Activated CD8-positive, alpha-beta T cell treated with anti-CD3 and anti-CD28 coated beads for 36 hours (primary cell): Measurements from ENCODE around the gene PARD6G. TPM values are rescaled to one million over a fixed set of nuclear protein-coding genes. Genes with fewer than 3 reads are reported as not detected.

Experiments used
- ATAC-seq: fragments of 200-7000 bp; cut with Tn5 transposase; one replicate; pipeline ENCODE4 v1.10.0; 2021; ENCODE audit warnings: mild to moderate bottlenecking, moderate library complexity
- CTCF ChIA-PET: fragments of 350-600 bp; sonication (Branson Sonifier 250); formaldehyde crosslinking; loops from one replicate; lab custom pipeline; 2021; ENCODE audit warnings: antibody characterized with exemption; lab: Charles Lee
- POLR2A ChIA-PET: fragments of 350-600 bp; sonication (Branson Sonifier 250); formaldehyde crosslinking; loops from one replicate; lab custom pipeline; 2021; ENCODE audit warnings: antibody characterized with exemption; lab: Charles Lee
- DNase-seq: peaks from one replicate; pipeline ENCODE4 v3.0.0-alpha.2; 2020
- H3K27ac Mint-ChIP-seq: one replicate; pipeline ENCODE4 v1.8.0; 2021; ENCODE audit warnings: mild to moderate bottlenecking, mixed read lengths
- H3K27me3 Mint-ChIP-seq: one replicate; pipeline ENCODE4 v1.8.0; 2021; ENCODE audit warnings: mixed read lengths
- H3K36me3 Mint-ChIP-seq: one replicate; pipeline ENCODE4 v1.8.0; 2021; ENCODE audit warnings: low read depth, mixed read lengths
- H3K4me1 Mint-ChIP-seq: one replicate; pipeline ENCODE4 v1.8.0; 2021; ENCODE audit warnings: low read depth, mixed read lengths
- H3K4me3 Mint-ChIP-seq: one replicate; pipeline ENCODE4 v1.8.0; 2021; ENCODE audit warnings: mild to moderate bottlenecking, moderate library complexity, mixed read lengths
- H3K9me3 Mint-ChIP-seq: one replicate; pipeline ENCODE4 v1.8.0; 2021; ENCODE audit warnings: mixed read lengths
- CTCF ChIP-seq: fragments of 200-600 bp; IDR thresholded peaks from one replicate; pipeline ENCODE4 v1.8.0; 2022; ENCODE audit warnings: antibody characterized with exemption, mild to moderate bottlenecking
- intact Hi-C: fragments of 100-400 bp; cut with micrococcal nuclease; formaldehyde crosslinking; loops from one replicate; pipeline ENCODE4 v1.10.0; 2022
- total RNA-seq, 2 experiments: library from RNA; stranded (reverse); gene quantifications; one replicate each; pipeline ENCODE4 v1.2.3, GENCODE V29; 2021

Gene PARD6G
- total RNA-seq, 2 experiments from 2014 or later, result 0.16 to 0.23 TPM

DNA sequence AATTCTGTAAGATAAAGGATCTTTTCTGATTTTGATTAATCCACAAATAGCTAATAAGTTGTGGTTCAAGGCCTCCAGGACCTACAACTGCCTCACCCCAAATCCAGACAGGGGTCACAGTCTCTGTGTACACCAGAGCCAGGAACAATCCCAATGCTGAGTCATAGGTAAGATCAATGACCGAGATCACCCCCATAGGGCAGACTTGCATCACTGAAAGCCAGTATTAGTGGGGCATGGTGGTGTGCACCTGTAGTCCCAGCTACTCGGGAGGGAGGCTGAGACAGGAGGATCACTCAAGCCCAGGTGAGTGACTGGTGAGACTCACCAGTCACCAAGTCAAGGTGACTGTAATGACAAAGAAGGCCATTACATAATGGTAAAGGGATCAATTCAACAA lies 12.9 kb downstream of the PARD6G start:
- CTCF ChIA-PET, result interaction anchor here (1.2 kb wide), 1 partner anchor 22 kb away, joined by 3 read pairs; no protein-coding TSS in a partner anchor

GRCh38 chr18:80233899-80234298 lies 13.4 kb downstream of the PARD6G start:
- H3K9me3 Mint-ChIP-seq, result peaks cover 3% of the 10 kb centered on the region
- intact Hi-C loops, result no loop called here
- no peak overlapping the region for H3K27ac Mint-ChIP-seq
- no peak for DNase-seq
- ChIA-PET CTCF (interaction anchor here (1.2 kb wide), 1 partner anchor 21 kb away, joined by 3 read pairs; no protein-coding TSS in a partner anchor), POLR2A (no interaction called here)
- no peaks in the 10 kb centered on the region for H3K36me3 Mint-ChIP-seq
- no peak for TF ChIP-seq CTCF
- no peak overlapping the region for H3K4me3 Mint-ChIP-seq
- peaks cover 16% of the 10 kb centered on the region for H3K27me3 Mint-ChIP-seq
- H3K4me1 Mint-ChIP-seq, result no peaks in the 10 kb centered on the region
- ATAC-seq, result no peak

More for the DNA sequence above, 12.9 kb downstream of the PARD6G start:
- peaks cover 3% of the 10 kb centered on the region for H3K9me3 Mint-ChIP-seq
- no peaks in the 10 kb centered on the region for H3K36me3 Mint-ChIP-seq
- intact Hi-C loops, result no loop called here
- DNase-seq (no peak), ATAC-seq (no peak)
- H3K4me3 Mint-ChIP-seq, result no peak overlapping the region
- no peaks in the 10 kb centered on the region for H3K4me1 Mint-ChIP-seq
- TF ChIP-seq CTCF, result no peak
- POLR2A ChIA-PET, result no interaction called here
- H3K27ac Mint-ChIP-seq, result no peak overlapping the region
- peaks cover 16% of the 10 kb centered on the region for H3K27me3 Mint-ChIP-seq

DNA sequence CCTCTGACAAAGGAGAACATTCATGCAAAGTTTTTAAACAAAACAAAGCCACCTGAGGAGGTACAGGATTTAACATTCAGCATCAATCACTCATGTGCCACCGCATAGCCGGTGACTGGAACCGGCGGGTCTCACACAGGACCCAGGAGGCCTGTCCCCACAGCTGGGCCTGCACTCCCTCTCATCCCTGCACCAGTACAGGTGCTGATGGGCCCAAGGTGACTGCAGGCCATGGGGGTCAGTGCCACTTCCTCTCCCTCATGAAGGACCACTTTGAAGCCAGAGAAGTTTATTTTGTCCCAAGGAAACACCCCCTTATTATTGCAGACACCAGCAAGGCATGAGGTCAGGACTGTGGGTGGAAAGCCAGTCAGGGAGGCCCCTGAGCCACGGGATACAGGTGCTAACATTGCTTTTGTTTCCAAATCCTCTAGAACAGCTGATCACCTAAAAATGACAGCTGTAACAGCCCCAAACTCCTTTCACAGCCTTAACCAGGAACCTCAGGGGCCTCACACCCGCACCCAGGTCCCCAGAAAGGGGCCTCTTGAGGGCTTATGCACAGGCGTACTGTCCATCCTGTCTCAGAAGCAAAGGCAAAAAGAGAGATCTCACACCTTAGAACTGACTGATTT lies 14.0 kb downstream of the PARD6G start:
- H3K27ac Mint-ChIP-seq, result no peak overlapping the region
- no peak overlapping the region for H3K4me3 Mint-ChIP-seq
- intact Hi-C loops, result no loop called here
- no peaks in the 10 kb centered on the region for H3K36me3 Mint-ChIP-seq
- peaks cover 3% of the 10 kb centered on the region for H3K9me3 Mint-ChIP-seq
- POLR2A ChIA-PET, result no interaction called here
- CTCF ChIA-PET, result interaction anchor here (1.2 kb wide), 1 partner anchor 21 kb away, joined by 3 read pairs; no protein-coding TSS in a partner anchor
- peaks cover 15% of the 10 kb centered on the region for H3K27me3 Mint-ChIP-seq
- no peaks in the 10 kb centered on the region for H3K4me1 Mint-ChIP-seq
- no peak for DNase-seq
- no peak for ATAC-seq
- no peak for TF ChIP-seq CTCF

DNA sequence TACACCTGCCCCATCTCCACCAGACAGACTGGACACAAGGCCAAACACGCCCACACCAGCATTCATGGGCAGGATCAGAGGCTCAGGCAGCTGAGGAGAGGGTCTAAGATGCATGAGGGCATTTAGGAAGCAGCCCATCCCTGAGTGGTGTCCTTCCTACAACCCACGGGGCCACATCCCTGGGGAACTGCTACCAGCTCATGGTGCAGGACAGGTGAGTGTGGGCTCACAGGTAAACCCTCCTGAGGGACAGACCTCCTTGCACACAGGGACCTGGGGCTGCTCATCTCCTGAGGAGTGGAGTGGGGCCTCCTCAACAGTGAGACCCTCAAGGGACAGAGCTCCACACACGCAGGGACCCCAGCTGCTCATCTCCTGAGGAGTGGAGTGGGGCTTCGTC lies 14.6 kb downstream of the PARD6G start:
- intact Hi-C loops, result no loop called here
- DNase-seq, result no peak
- H3K9me3 Mint-ChIP-seq, result peaks cover 3% of the 10 kb centered on the region
- H3K27me3 Mint-ChIP-seq, result peaks cover 15% of the 10 kb centered on the region
- no peak overlapping the region for H3K4me3 Mint-ChIP-seq
- TF ChIP-seq CTCF, result no peak
- H3K36me3 Mint-ChIP-seq, result no peaks in the 10 kb centered on the region
- no peak overlapping the region for H3K27ac Mint-ChIP-seq
- CTCF ChIA-PET, result no interaction called here
- ATAC-seq, result no peak
- POLR2A ChIA-PET, result no interaction called here
- no peaks in the 10 kb centered on the region for H3K4me1 Mint-ChIP-seq

- ATAC-seq (no peak), DNase-seq (no peak)
- H3K9me3 Mint-ChIP-seq, result peaks cover 3% of the 10 kb centered on the region
- intact Hi-C loops, result no loop called here
- H3K4me3 Mint-ChIP-seq, result no peak overlapping the region
- ChIA-PET CTCF (no interaction called here), POLR2A (no interaction called here)
- H3K4me1 Mint-ChIP-seq, result no peaks in the 10 kb centered on the region
- no peak overlapping the region for H3K27ac Mint-ChIP-seq
- no peak for TF ChIP-seq CTCF
- H3K36me3 Mint-ChIP-seq, result no peaks in the 10 kb centered on the region
- peaks cover 15% of the 10 kb centered on the region for H3K27me3 Mint-ChIP-seq
Measured at GRCh38 chr18:80232030-80232429, 15.3 kb downstream of the PARD6G start.
